ENCODE results near the gene KIF26B.

KIF26B gene

DNA sequence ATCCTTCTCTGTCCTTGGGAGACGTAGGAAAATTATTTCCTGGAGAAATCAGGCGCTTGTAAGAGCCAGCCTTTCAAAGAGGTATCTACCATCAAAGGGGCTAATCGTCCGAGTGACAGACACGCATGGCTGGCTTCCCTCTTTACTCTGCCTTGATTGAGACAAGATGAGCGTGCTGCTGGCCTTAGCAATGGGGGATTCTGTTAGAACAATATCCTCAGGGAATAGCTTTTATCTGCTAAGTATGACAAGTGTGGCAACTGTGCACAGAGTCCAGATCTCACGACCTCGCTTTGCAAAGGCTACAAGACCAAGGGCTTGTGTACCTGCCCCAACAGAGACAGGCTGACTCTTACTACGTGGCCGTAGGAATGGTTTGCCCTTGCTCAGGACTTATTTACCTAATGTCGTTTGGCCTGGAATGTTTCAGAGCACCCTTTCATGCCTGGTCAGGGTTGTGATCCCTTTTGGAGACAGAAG, 417.1 kb downstream of the KIF26B start:
- Histone ChIP-seq H3K9ac (ENCODE audit: low read length) (no peak overlapping the region), H3K4me3 (ENCODE audit: low read length) (no peak overlapping the region)

DNA sequence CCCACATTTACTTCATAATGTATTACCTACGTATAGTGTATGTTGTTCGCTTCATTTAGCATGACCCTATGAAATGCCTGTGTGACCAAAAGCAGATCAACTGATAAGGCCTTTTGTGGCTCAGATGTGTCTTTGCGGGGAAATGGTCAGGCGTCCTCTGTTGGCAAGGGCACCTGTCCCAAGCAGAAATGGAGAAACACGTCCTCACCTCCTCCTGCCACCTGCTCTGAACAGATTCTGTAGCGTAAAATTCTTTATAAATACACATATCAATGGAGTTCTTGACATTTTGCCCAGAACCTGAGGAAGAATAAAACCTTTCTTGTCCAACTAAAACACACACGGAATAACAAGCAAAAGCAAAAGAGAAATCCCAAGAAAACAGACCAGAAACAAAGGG, 417.9 kb downstream of the KIF26B start:
- H3K27ac ChIP-seq (ENCODE audit: low read depth, low read length), result no peak overlapping the region
- H3K9ac ChIP-seq (ENCODE audit: low read length), result no peak overlapping the region
- H3K27me3 ChIP-seq (ENCODE audit: control insufficient read depth, insufficient read depth, low read length), result peaks cover 3% of the 10 kb centered on the region
- H3K4me3 ChIP-seq (ENCODE audit: low read length), result no peak overlapping the region
- H3K4me1 ChIP-seq (ENCODE audit: control insufficient read depth, insufficient read depth, low read length), result no peaks in the 10 kb centered on the region
- no peaks in the 10 kb centered on the region for H3K36me3 ChIP-seq (ENCODE audit: control insufficient read depth, insufficient read depth, low read length)

More for the DNA sequence above, 417.1 kb downstream of the KIF26B start:
- H3K27me3 ChIP-seq (ENCODE audit: control insufficient read depth, insufficient read depth, low read length), result peaks cover 3% of the 10 kb centered on the region
- H3K36me3 ChIP-seq (ENCODE audit: control insufficient read depth, insufficient read depth, low read length), result no peaks in the 10 kb centered on the region
- no peak overlapping the region for H3K27ac ChIP-seq (ENCODE audit: low read depth, low read length)
- peaks cover 3% of the 10 kb centered on the region for H3K4me1 ChIP-seq (ENCODE audit: control insufficient read depth, insufficient read depth, low read length)

DNA sequence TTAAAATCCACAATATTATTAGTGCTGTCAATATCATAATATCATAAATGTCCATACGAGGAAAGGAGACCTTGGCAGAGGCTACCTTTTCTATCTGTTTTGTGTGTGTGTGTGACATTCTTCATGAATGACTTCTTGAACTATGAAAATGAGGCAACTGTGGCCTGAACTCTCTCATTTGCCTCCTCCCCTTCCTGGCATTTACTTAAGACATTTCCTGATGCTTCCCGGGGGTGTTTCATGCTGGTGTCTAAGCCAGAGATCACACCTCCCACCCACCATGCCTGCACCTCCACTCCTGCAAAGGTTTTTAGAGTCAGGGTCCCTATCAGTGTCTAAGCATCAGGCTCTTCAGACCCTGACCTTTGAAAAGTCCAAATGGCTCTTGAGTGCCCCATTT, 420.9 kb downstream of the KIF26B start:
- Histone ChIP-seq H3K36me3 (ENCODE audit: control insufficient read depth, insufficient read depth, low read length) (no peaks in the 10 kb centered on the region), H3K9ac (ENCODE audit: low read length) (no peak overlapping the region), H3K27ac (ENCODE audit: low read depth, low read length) (no peak overlapping the region), H3K4me3 (ENCODE audit: low read length) (no peak overlapping the region), H3K4me1 (ENCODE audit: control insufficient read depth, insufficient read depth, low read length) (no peaks in the 10 kb centered on the region), H3K27me3 (ENCODE audit: control insufficient read depth, insufficient read depth, low read length) (peaks cover 3% of the 10 kb centered on the region)

GRCh38 chr1:245576323-245576722, 421.5 kb downstream of the KIF26B start:
- no peak overlapping the region for H3K4me3 ChIP-seq (ENCODE audit: low read length)
- H3K27ac ChIP-seq (ENCODE audit: low read depth, low read length), result no peak overlapping the region
- peaks cover 3% of the 10 kb centered on the region for H3K27me3 ChIP-seq (ENCODE audit: control insufficient read depth, insufficient read depth, low read length)
- H3K9ac ChIP-seq (ENCODE audit: low read length), result no peak overlapping the region
- H3K36me3 ChIP-seq (ENCODE audit: control insufficient read depth, insufficient read depth, low read length), result no peaks in the 10 kb centered on the region
- H3K4me1 ChIP-seq (ENCODE audit: control insufficient read depth, insufficient read depth, low read length), result no peaks in the 10 kb centered on the region

GRCh38 chr1:245577191-245578157, 422.7 kb downstream of the KIF26B start:
- no peak overlapping the region for H3K4me3 ChIP-seq (ENCODE audit: low read length)
- H3K27me3 ChIP-seq (ENCODE audit: control insufficient read depth, insufficient read depth, low read length), result peaks cover 3% of the 10 kb centered on the region
- H3K9ac ChIP-seq (ENCODE audit: low read length), result no peak overlapping the region
- no peak overlapping the region for H3K27ac ChIP-seq (ENCODE audit: low read depth, low read length)
- no peaks in the 10 kb centered on the region for H3K36me3 ChIP-seq (ENCODE audit: control insufficient read depth, insufficient read depth, low read length)
- H3K4me1 ChIP-seq (ENCODE audit: control insufficient read depth, insufficient read depth, low read length), result no peaks in the 10 kb centered on the region

DNA sequence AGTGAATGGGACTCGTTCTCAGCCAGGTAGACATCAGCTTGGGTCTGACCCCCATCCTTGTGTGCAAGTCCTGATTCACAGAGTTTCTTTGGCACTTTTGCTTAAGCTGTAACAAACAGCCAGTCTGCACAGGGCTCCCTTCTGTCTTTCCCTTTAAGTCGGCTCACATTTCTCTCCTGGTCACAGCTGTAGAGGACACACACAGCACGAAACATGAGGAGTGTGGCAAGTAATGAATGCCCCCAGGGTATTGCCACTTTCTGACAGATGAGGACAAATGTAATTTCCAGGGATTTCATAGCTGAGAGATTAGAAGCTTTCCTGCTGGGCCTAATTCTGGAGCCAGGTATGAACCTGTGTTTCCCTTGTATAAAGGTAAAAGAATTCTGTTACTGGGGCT, 423.5 kb downstream of the KIF26B start:
- H3K9ac ChIP-seq (ENCODE audit: low read length), result no peak overlapping the region
- H3K27ac ChIP-seq (ENCODE audit: low read depth, low read length), result no peak overlapping the region
- no peaks in the 10 kb centered on the region for H3K27me3 ChIP-seq (ENCODE audit: control insufficient read depth, insufficient read depth, low read length)
- H3K4me3 ChIP-seq (ENCODE audit: low read length), result no peak overlapping the region
- no peaks in the 10 kb centered on the region for H3K4me1 ChIP-seq (ENCODE audit: control insufficient read depth, insufficient read depth, low read length)
- no peaks in the 10 kb centered on the region for H3K36me3 ChIP-seq (ENCODE audit: control insufficient read depth, insufficient read depth, low read length)

DNA sequence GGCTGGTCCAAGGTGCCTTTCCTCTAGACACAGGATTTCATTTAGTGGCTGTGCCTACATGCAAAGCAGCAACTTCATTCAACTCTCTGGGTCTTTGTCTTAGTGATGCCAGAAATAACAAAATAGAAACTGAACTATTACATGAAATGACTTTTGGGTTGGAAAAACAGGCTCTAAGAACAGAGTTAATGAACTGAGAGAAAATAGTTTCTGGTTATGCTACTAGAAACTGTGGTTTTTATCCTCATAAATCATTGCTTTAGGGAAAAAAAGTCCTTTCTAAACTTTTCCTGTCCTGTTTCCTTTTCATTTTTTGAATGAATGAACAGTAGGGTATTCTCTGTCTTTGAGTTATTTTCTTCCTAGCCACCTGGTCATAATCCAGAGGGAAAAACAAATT, 424.0 kb downstream of the KIF26B start:
- Histone ChIP-seq H3K9ac (ENCODE audit: low read length) (no peak overlapping the region), H3K36me3 (ENCODE audit: control insufficient read depth, insufficient read depth, low read length) (no peaks in the 10 kb centered on the region), H3K27me3 (ENCODE audit: control insufficient read depth, insufficient read depth, low read length) (no peaks in the 10 kb centered on the region), H3K4me3 (ENCODE audit: low read length) (no peak overlapping the region), H3K27ac (ENCODE audit: low read depth, low read length) (no peak overlapping the region), H3K4me1 (ENCODE audit: control insufficient read depth, insufficient read depth, low read length) (no peaks in the 10 kb centered on the region)

- H3K4me3 ChIP-seq (ENCODE audit: low read length), result no peak overlapping the region
- H3K27ac ChIP-seq (ENCODE audit: low read depth, low read length), result no peak overlapping the region
- no peak overlapping the region for H3K9ac ChIP-seq (ENCODE audit: low read length)
- H3K27me3 ChIP-seq (ENCODE audit: control insufficient read depth, insufficient read depth, low read length), result no peaks in the 10 kb centered on the region
- H3K36me3 ChIP-seq (ENCODE audit: control insufficient read depth, insufficient read depth, low read length), result no peaks in the 10 kb centered on the region
- H3K4me1 ChIP-seq (ENCODE audit: control insufficient read depth, insufficient read depth, low read length), result no peaks in the 10 kb centered on the region
Measured at GRCh38 chr1:245579881-245580280, 425.1 kb downstream of the KIF26B start.

GRCh38 chr1:245580651-245581050, 425.9 kb downstream of the KIF26B start:
- Histone ChIP-seq H3K4me1 (ENCODE audit: control insufficient read depth, insufficient read depth, low read length) (no peaks in the 10 kb centered on the region), H3K4me3 (ENCODE audit: low read length) (no peak overlapping the region), H3K27me3 (ENCODE audit: control insufficient read depth, insufficient read depth, low read length) (no peaks in the 10 kb centered on the region), H3K27ac (ENCODE audit: low read depth, low read length) (no peak overlapping the region), H3K36me3 (ENCODE audit: control insufficient read depth, insufficient read depth, low read length) (no peaks in the 10 kb centered on the region), H3K9ac (ENCODE audit: low read length) (no peak overlapping the region)

- Histone ChIP-seq H3K36me3 (ENCODE audit: control insufficient read depth, insufficient read depth, low read length) (no peaks in the 10 kb centered on the region), H3K27ac (ENCODE audit: low read depth, low read length) (no peak overlapping the region), H3K27me3 (ENCODE audit: control insufficient read depth, insufficient read depth, low read length) (no peaks in the 10 kb centered on the region), H3K4me3 (ENCODE audit: low read length) (no peak overlapping the region), H3K9ac (ENCODE audit: low read length) (no peak overlapping the region), H3K4me1 (ENCODE audit: control insufficient read depth, insufficient read depth, low read length) (no peaks in the 10 kb centered on the region)
Measured at GRCh38 chr1:245582026-245582425, 427.2 kb downstream of the KIF26B start.

DNA sequence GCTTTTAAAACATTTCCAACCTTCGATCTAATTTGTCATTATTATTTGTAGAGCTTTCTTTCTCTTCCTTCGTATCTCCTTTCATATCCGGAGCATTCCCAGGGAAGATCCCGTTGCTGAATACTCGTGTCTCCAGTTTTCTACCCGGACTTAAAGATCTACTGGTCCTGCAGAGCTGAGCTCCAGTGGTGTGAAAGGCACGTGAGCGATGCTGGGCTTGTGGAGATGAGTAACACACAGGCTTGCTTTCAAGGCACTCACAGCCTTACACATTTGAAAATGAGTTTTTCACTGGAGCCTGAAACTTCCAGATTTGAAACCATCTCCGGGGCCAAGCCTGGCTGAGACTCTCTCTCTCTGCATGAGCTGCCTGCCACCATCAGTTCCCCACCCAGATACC, 428.3 kb downstream of the KIF26B start:
- no peaks in the 10 kb centered on the region for H3K4me1 ChIP-seq (ENCODE audit: control insufficient read depth, insufficient read depth, low read length)
- H3K36me3 ChIP-seq (ENCODE audit: control insufficient read depth, insufficient read depth, low read length), result no peaks in the 10 kb centered on the region
- no peak overlapping the region for H3K4me3 ChIP-seq (ENCODE audit: low read length)
- no peak overlapping the region for H3K27ac ChIP-seq (ENCODE audit: low read depth, low read length)
- H3K9ac ChIP-seq (ENCODE audit: low read length), result no peak overlapping the region
- H3K27me3 ChIP-seq (ENCODE audit: control insufficient read depth, insufficient read depth, low read length), result no peaks in the 10 kb centered on the region

DNA sequence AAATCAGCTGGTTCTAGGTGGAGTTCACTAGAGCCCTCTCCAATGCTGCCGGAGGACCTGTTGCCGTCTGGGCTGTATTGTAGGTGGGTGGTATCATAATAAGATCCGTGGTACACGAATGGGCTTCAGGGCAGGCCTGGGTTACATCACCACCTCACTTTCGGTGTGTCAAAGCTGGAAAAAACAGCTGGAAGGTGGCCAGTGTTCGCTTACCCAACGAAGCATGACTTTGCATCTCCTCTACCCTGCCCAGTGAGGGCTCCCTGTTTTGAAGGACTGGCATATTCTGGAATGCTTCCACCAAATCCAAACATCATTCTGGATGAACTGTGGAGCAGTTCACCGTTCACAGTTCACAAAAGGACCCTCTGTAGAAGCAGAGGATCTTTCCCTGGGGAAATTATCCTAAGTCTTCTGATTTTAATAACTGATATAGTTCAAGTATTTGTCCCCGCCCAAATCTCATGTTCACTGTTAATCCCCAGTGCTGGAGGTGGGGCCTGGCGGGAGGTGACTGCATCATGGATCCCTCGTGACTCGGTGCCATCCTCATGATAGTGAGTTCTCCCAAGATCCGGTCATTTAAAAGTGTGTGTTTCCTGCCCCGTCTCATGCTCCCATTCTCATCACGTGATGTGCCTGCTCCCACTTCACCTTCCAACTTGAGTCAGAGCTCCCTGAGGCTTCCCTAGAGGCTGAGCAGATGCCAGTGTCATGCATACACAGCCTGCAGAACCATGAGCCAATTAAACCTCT, 429.0 kb downstream of the KIF26B start:
- Histone ChIP-seq H3K4me1 (ENCODE audit: control insufficient read depth, insufficient read depth, low read length) (no peaks in the 10 kb centered on the region), H3K36me3 (ENCODE audit: control insufficient read depth, insufficient read depth, low read length) (no peaks in the 10 kb centered on the region), H3K4me3 (ENCODE audit: low read length) (no peak overlapping the region), H3K27me3 (ENCODE audit: control insufficient read depth, insufficient read depth, low read length) (no peaks in the 10 kb centered on the region), H3K9ac (ENCODE audit: low read length) (no peak overlapping the region), H3K27ac (ENCODE audit: low read depth, low read length) (no peak overlapping the region)
